Measurements from ENCODE around the gene DNHD1.

Gene DNHD1

DNA sequence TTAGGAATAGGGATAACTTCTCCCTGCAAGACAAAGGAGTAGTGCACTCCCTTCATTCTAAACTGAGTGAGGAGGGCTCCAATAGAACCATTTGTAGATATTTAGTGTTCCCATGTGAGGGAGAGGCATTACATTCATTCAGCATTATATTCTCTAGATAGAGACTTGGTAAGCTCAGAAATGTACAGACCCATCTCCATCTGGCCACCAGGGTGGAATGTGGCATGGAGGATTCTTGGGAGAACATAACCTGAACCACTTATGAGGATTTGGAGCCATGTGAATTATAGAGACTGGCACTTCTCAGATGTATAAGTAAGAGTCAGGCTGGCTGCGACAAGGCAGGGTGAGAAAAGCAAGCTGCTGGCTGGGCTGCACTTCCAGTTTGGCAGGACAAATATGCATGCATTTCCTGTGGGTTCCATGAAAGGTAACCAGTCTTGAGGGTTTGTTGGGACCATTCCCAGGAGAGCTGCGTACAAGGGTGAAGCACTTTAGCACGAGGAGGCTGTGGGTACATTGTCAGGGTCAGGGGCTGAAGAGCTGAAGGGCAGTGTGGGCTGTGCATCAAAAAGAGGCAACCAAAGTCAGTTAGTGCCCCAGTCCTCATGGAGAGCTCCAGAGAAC is 97.2 kb downstream of the DNHD1 start:
- H3K36me3 ChIP-seq (ENCODE audit: control insufficient read depth, insufficient read depth, low read length) = peaks cover 63% of the 10 kb centered on the region
- H3K27ac ChIP-seq (ENCODE audit: low read depth, low read length, severe bottlenecking) = no peak overlapping the region
- no peak overlapping the region for H3K4me3 ChIP-seq (ENCODE audit: extremely low read depth, insufficient read depth, low read length, poor library complexity, severe bottlenecking)
- H3K4me1 ChIP-seq (ENCODE audit: control insufficient read depth, insufficient read depth, low read length, poor library complexity, severe bottlenecking) = no peaks in the 10 kb centered on the region
- 93 to 94% methylated on average over 3 of the region's 3 CpGs for WGBS, 2 experiments (ENCODE audit: insufficient coverage in 2 of 2)
- H3K9me3 ChIP-seq (ENCODE audit: control insufficient read depth, low read length) = no peaks in the 10 kb centered on the region

DNA sequence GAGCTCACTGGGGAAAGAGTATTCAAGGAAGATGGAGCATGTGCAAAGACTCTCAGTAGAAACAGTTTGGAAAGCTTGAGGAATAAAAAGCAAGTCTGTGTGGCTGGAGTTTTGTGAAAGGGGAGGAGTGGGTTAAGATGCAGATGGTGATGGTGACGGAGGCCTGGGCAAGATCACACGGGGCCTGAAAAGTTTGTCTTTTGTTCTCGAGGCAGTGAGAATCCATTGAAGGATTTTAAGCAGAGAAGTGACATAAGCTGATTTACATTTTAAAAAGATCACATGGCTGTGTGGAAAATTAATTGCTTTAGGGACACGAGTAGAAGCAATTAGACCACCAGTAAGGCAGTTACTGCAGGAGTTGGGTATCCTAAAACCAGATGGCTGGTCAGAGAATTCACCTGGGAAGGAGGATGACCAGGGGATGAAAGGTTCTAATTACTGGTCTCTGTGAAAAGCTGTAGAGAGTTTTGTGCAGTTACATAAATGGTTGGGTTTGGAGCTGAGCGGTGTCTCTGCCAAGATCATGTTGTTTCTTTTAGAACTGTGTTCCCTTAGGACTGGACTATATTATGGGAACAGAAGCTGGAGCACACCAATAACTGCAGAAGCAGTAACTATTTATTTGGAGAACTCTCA is 99.3 kb downstream of the DNHD1 start:
- no peak overlapping the region for H3K4me3 ChIP-seq (ENCODE audit: extremely low read depth, insufficient read depth, low read length, poor library complexity, severe bottlenecking)
- H3K4me1 ChIP-seq (ENCODE audit: control insufficient read depth, insufficient read depth, low read length, poor library complexity, severe bottlenecking) = no peaks in the 10 kb centered on the region
- H3K9me3 ChIP-seq (ENCODE audit: control insufficient read depth, low read length) = no peaks in the 10 kb centered on the region
- peaks cover 84% of the 10 kb centered on the region for H3K36me3 ChIP-seq (ENCODE audit: control insufficient read depth, insufficient read depth, low read length)
- H3K27ac ChIP-seq (ENCODE audit: low read depth, low read length, severe bottlenecking) = no peak overlapping the region
- WGBS, 2 experiments (ENCODE audit: insufficient coverage in 2 of 2) = 91 to 92% methylated on average over 4 to 5 of the region's 5 CpGs

DNA sequence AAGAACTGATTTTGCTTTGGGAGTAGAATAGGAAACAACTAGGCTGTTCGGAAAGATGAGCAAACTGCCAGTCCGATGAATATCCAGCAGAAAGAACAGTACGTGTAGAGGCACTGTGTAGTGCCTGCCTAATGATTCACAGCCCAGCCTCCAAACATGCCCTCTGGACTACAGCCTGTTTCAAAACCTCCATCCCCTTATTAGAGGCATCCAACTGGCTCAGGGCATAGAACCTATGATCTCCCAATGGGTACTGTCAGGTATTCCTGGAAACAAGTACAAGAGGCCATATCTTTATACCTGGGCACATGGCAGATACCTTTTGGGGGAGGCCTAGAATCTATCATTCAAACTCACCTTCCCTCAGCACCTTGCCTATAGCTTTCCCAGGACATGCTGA is 101.5 kb downstream of the DNHD1 start:
- peaks cover 76% of the 10 kb centered on the region for H3K36me3 ChIP-seq (ENCODE audit: control insufficient read depth, insufficient read depth, low read length)
- H3K4me3 ChIP-seq (ENCODE audit: extremely low read depth, insufficient read depth, low read length, poor library complexity, severe bottlenecking) = no peak overlapping the region
- no peak overlapping the region for H3K27ac ChIP-seq (ENCODE audit: low read depth, low read length, severe bottlenecking)
- 90 to 100% methylated on average over 2 to 3 of the region's 3 CpGs for WGBS, 2 experiments (ENCODE audit: insufficient coverage in 2 of 2)
- H3K9me3 ChIP-seq (ENCODE audit: control insufficient read depth, low read length) = no peaks in the 10 kb centered on the region
- peaks cover 6% of the 10 kb centered on the region for H3K4me1 ChIP-seq (ENCODE audit: control insufficient read depth, insufficient read depth, low read length, poor library complexity, severe bottlenecking)

DNA sequence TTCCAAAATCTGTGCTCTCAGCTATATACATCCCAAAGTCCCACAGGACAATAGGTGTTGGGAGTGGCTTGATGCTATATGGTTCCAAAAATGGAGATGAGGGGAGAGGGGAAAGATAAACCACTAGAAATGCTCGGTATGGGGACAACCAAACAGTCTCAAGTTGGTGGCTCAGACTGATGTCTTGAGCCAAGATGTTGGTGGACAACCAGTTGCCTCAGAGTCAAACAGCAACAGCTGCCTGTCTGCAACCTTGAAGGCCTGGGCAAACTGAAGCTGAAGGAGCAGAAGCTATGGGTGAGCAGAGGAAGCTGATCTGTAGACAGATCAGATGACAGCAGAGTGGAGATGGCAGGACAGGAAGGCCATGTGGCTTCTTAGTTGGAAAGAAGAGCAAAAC is 102.4 kb downstream of the DNHD1 start:
- 92 to 100% methylated on average over 1 of the region's 1 CpG for WGBS, 2 experiments (ENCODE audit: insufficient coverage in 2 of 2)
- Histone ChIP-seq H3K9me3 (ENCODE audit: control insufficient read depth, low read length) (no peaks in the 10 kb centered on the region), H3K4me3 (ENCODE audit: extremely low read depth, insufficient read depth, low read length, poor library complexity, severe bottlenecking) (no peak overlapping the region), H3K27ac (ENCODE audit: low read depth, low read length, severe bottlenecking) (no peak overlapping the region), H3K36me3 (ENCODE audit: control insufficient read depth, insufficient read depth, low read length) (peaks cover 67% of the 10 kb centered on the region), H3K4me1 (ENCODE audit: control insufficient read depth, insufficient read depth, low read length, poor library complexity, severe bottlenecking) (peaks cover 6% of the 10 kb centered on the region)

DNA sequence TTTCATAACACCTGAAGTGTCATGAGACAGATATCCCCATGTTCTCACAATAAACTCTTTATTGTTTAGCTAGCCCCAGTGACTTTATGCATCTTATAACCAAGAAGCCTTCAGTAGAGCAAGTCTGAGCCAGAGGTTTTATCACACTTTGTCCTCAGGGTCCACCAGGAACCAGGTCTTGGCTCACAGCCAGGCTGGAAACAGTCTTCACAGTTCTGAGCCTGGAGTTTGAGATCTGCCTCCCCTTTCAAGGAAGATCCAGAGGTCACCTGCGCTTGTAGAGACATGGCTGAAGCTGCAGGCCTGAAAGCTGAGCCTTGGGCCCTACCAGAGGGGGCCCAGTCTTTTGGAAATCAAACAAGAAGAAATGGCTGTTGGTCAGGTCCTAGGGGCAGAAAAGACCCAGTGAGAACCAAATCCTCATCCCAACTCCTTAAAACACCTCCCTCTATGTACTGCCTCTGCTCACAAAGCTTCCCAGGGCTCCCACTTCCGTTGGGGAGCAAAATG is 102.9 kb downstream of the DNHD1 start:
- Histone ChIP-seq H3K36me3 (ENCODE audit: control insufficient read depth, insufficient read depth, low read length) (peaks cover 65% of the 10 kb centered on the region), H3K4me3 (ENCODE audit: extremely low read depth, insufficient read depth, low read length, poor library complexity, severe bottlenecking) (no peak overlapping the region), H3K27ac (ENCODE audit: low read depth, low read length, severe bottlenecking) (no peak overlapping the region), H3K4me1 (ENCODE audit: control insufficient read depth, insufficient read depth, low read length, poor library complexity, severe bottlenecking) (peaks cover 6% of the 10 kb centered on the region), H3K9me3 (ENCODE audit: control insufficient read depth, low read length) (no peaks in the 10 kb centered on the region)
- 100% methylated on average over 1 to 2 of the region's 2 CpGs for WGBS, 2 experiments (ENCODE audit: insufficient coverage in 2 of 2)

DNA sequence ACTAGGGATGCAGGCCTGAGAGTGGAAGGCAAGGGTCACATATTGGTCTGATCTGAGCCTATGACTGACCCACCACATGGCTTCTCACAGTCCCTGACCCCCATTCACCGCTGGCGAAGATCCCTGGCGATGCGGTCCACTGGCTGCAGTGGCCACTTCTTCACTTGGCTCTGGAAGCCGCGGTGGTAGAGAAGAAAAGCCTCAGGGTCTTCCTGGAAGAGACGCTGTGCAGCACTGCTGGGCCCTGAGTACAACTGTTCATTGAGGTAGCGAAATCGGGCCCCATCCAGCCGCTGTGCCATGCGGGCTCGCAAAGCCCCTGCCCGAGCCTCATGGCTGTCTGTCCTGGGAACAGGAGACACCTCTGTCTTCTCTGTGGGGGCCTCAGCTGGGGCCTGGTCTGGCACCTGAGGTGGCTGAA is 104.0 kb downstream of the DNHD1 start:
- Histone ChIP-seq H3K27ac (ENCODE audit: low read depth, low read length, severe bottlenecking) (no peak overlapping the region), H3K4me1 (ENCODE audit: control insufficient read depth, insufficient read depth, low read length, poor library complexity, severe bottlenecking) (peaks cover 13% of the 10 kb centered on the region), H3K9me3 (ENCODE audit: control insufficient read depth, low read length) (no peaks in the 10 kb centered on the region), H3K4me3 (ENCODE audit: extremely low read depth, insufficient read depth, low read length, poor library complexity, severe bottlenecking) (no peak overlapping the region), H3K36me3 (ENCODE audit: control insufficient read depth, insufficient read depth, low read length) (peaks cover 70% of the 10 kb centered on the region)
- 96 to 97% methylated on average over 10 to 13 of the region's 13 CpGs for WGBS, 2 experiments (ENCODE audit: insufficient coverage in 2 of 2)

DNA sequence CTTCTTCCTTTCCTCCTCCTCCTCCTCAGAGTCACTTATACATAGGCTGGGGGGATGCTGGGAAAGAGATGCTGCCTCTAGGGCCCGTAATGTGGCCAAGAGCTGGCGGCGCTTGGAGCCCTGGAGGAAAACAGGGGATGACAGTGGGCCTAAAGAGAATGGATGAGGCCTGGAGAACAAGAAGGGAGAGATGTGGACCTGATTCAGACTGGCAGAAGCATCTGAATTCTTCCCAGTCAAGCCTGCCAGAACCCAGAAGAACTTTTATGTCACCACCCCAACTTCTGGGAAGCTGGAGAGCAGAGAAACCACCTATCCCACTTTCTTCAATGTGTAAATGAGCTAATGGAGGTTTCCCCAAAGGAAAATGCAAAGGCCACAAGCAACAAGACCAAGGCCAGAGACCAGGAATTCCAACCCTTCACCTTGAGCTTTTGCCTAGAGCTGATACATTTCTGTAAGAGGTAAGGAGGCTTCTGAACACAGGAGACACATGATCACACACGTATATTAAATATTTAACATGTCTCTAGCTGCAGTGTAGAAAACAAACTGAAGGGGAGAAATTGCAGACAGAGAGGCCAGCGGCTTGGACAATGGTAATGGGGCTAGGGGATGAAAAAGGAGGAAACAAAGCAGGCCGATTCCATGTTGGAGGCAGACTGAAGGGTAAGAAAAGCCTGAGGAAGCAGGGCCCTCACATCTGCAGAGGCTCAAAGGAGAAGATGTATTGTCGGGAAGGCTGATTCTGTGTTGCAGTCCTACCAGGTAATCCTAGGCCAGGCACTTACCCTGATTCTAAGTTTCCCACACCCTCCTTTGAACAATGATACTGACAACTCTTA is 105.2 kb downstream of the DNHD1 start:
- Histone ChIP-seq H3K36me3 (ENCODE audit: control insufficient read depth, insufficient read depth, low read length) (peaks cover 62% of the 10 kb centered on the region), H3K9me3 (ENCODE audit: control insufficient read depth, low read length) (no peaks in the 10 kb centered on the region), H3K27ac (ENCODE audit: low read depth, low read length, severe bottlenecking) (no peak overlapping the region), H3K4me3 (ENCODE audit: extremely low read depth, insufficient read depth, low read length, poor library complexity, severe bottlenecking) (peak overlapping the region; percentile 97), H3K4me1 (ENCODE audit: control insufficient read depth, insufficient read depth, low read length, poor library complexity, severe bottlenecking) (peaks cover 22% of the 10 kb centered on the region)
- 86 to 88% methylated on average over 5 of the region's 7 CpGs for WGBS, 2 experiments (ENCODE audit: insufficient coverage in 2 of 2)

DNA sequence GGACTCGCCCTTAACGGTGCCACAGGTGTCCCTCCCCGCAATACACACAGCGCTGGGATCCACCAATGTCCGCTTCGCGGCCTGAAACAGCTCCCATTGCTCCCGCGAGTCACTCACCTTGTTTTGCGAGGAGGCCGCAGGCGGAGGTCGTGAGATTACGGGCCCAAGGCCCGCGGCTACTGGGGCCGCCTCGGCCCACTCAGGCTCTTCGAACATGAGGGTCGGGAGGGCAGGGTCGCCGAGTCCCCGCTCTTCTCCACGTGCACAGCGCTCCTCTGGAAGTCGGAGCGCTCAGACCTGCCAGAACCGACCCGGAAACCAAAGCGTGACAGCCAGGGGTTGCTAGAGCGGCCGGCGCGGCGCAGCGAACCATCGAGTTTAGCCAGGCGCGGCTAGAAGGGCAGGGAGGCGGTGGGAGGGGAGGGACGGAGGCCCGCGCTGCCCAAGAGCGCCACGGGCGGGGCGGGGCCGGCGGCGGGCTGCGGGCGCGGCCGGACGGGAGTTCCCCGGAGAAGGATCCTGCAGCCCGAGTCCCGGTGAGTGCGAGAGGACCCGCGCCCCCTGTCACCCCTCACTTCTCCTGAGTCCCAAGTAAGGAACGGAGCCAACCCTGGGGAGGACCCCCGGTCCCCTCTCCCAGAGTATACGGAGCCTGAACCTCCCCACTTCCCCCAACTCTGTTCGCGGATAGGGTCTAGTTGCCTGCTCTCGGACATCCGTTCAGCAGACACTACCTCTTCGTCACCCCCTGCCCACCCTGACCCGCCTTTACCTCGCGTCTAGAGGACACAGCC is 106.4 kb downstream of the DNHD1 start, which contains the start of the genes ILK and RRP8:
TSS of gene ILK (plus strand) at position 488 of the 794 bp plus-strand sequence. CDS start 498 bp downstream, outside the sequence.
TSS of gene RRP8 (minus strand) at position 330 of the 794 bp plus-strand sequence. CDS start at position 216, 114 bp downstream.
- Histone ChIP-seq H3K4me1 (ENCODE audit: control insufficient read depth, insufficient read depth, low read length, poor library complexity, severe bottlenecking) (peaks cover 33% of the 10 kb centered on the region), H3K9me3 (ENCODE audit: control insufficient read depth, low read length) (no peaks in the 10 kb centered on the region), H3K4me3 (ENCODE audit: extremely low read depth, insufficient read depth, low read length, poor library complexity, severe bottlenecking) (peak within 1 kb of the TSS; percentile 97), H3K36me3 (ENCODE audit: control insufficient read depth, insufficient read depth, low read length) (peaks cover 66% of the 10 kb centered on the region), H3K27ac (ENCODE audit: low read depth, low read length, severe bottlenecking) (peak within 1 kb of the TSS; percentile 87)
- WGBS, 2 experiments (ENCODE audit: insufficient coverage in 2 of 2) = 0 to 1% methylated on average over 50 to 53 of the region's 72 CpGs

DNA sequence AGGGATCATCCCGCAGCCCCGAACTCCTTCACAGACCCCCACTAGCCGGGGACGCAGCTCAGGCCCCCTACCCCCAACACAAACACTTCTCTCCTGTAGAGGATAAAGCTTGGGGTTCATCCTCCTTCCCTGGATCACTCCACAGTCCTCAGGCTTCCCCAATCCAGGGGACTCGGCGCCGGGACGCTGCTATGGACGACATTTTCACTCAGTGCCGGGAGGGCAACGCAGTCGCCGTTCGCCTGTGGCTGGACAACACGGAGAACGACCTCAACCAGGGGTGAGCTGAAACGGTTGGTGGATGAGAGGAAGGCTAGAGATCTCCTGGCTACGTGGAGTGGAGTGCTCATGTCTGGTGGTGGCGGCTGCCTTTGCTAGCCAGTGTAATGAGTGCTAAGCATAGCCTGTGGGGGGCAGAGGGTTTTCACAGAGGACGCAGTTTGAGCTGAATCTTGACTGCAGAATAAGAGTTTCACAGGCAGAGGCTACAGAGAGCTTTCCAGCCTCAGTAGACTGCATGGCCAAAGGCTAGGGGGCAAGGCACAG is 107.1 kb downstream of the DNHD1 start:
- H3K4me3 ChIP-seq (ENCODE audit: extremely low read depth, insufficient read depth, low read length, poor library complexity, severe bottlenecking) = peak overlapping the region; percentile 97
- no peaks in the 10 kb centered on the region for H3K9me3 ChIP-seq (ENCODE audit: control insufficient read depth, low read length)
- peaks cover 66% of the 10 kb centered on the region for H3K36me3 ChIP-seq (ENCODE audit: control insufficient read depth, insufficient read depth, low read length)
- 0% methylated on average over 12 to 19 of the region's 20 CpGs for WGBS, 2 experiments (ENCODE audit: insufficient coverage in 2 of 2)
- peak overlapping the region; percentile 87 for H3K27ac ChIP-seq (ENCODE audit: low read depth, low read length, severe bottlenecking)
- peaks cover 40% of the 10 kb centered on the region for H3K4me1 ChIP-seq (ENCODE audit: control insufficient read depth, insufficient read depth, low read length, poor library complexity, severe bottlenecking)

DNA sequence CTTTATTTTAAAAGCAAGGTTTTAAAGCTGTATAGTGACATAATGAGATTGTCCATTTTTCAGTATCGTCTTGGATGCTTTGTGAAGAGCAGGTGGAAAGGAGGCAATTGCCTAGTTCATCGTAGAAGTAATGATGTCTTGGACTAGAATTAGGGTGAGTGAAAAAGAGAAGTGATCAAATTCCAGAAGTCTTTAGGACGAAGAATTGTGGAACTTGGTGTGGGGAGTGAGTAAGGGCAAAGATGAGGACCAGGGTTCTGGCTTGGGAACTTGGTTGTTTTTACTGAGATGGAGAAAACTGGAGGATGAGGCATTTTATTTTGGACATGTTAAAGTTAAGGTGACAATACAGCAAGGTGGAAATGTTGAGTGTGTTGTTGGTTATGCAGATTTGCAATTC is 107.7 kb downstream of the DNHD1 start:
- Histone ChIP-seq H3K4me3 (ENCODE audit: extremely low read depth, insufficient read depth, low read length, poor library complexity, severe bottlenecking) (peak overlapping the region; percentile 97), H3K36me3 (ENCODE audit: control insufficient read depth, insufficient read depth, low read length) (peaks cover 66% of the 10 kb centered on the region), H3K4me1 (ENCODE audit: control insufficient read depth, insufficient read depth, low read length, poor library complexity, severe bottlenecking) (peaks cover 40% of the 10 kb centered on the region), H3K27ac (ENCODE audit: low read depth, low read length, severe bottlenecking) (peak overlapping the region; percentile 87), H3K9me3 (ENCODE audit: control insufficient read depth, low read length) (no peaks in the 10 kb centered on the region)
- WGBS, 2 experiments (ENCODE audit: insufficient coverage in 2 of 2) = 59 to 63% methylated on average over 3 of the region's 3 CpGs
